SH-SY5Y (cell line): ENCODE results near the gene FAIM2.

ENCODE experiments used
- GATA2 ChIP-seq: IDR thresholded peaks from 2 replicates; pipeline ENCODE4 v1.6.1; 2011; ENCODE audit warnings: mild to moderate bottlenecking, low read depth, low read length
- GATA3 ChIP-seq: IDR thresholded peaks from 2 replicates; pipeline ENCODE4 v1.6.1; 2011; ENCODE audit warnings: low read depth, mild to moderate bottlenecking, low read length, moderate library complexity

- no peak for TF ChIP-seq GATA3
- no peak for TF ChIP-seq GATA2
These were observed 4.3 kb downstream of the FAIM2 start for GRCh38 chr12:49899286-49899843.
